Vagina (tissue), 2 donors: ENCODE measurements around the gene EXOC3.

Experiments
- POLR2A ChIP-seq, 2 donors: fragments of 450-650 bp; IDR thresholded peaks; one replicate each; pipeline ENCODE4 v1.6.1; 2017; ENCODE audit warnings: antibody characterized with exemption in 2 of 2, mild to moderate bottlenecking in 2 of 2, moderate library complexity in 2 of 2
- POLR2AphosphoS5 ChIP-seq, 2 donors: sonication (generic); formaldehyde crosslinking; IDR thresholded peaks; one replicate each; pipeline ENCODE4 v1.9.0; 2017; ENCODE audit warnings: antibody characterized with exemption in 2 of 2, mild to moderate bottlenecking in 2 of 2, low read depth in 1 of 2; ENCODE audit not compliant: insufficient read depth in 1 of 2
- TF ChIP-seq, protein P1 (sequence below), 3 experiments: fragments of 450-650 bp in 2 of 3; fragments of 200-600 bp in 1 of 3; sonication (generic) in 1 of 3; IDR thresholded peaks; one replicate each; pipeline ENCODE4 v1.5.1; 2017 to 2019; ENCODE audit warnings: antibody characterized with exemption in 3 of 3, mild to moderate bottlenecking in 2 of 3, moderate library complexity in 2 of 3

- TF ChIP-seq, protein P1, sequence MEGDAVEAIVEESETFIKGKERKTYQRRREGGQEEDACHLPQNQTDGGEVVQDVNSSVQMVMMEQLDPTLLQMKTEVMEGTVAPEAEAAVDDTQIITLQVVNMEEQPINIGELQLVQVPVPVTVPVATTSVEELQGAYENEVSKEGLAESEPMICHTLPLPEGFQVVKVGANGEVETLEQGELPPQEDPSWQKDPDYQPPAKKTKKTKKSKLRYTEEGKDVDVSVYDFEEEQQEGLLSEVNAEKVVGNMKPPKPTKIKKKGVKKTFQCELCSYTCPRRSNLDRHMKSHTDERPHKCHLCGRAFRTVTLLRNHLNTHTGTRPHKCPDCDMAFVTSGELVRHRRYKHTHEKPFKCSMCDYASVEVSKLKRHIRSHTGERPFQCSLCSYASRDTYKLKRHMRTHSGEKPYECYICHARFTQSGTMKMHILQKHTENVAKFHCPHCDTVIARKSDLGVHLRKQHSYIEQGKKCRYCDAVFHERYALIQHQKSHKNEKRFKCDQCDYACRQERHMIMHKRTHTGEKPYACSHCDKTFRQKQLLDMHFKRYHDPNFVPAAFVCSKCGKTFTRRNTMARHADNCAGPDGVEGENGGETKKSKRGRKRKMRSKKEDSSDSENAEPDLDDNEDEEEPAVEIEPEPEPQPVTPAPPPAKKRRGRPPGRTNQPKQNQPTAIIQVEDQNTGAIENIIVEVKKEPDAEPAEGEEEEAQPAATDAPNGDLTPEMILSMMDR (IDR thresholded peaks at IDR 0.05) = no peak
- TF ChIP-seq POLR2A (IDR thresholded peaks at IDR 0.05) (no peak), POLR2AphosphoS5 (IDR thresholded peaks at IDR 0.05; ENCODE audit: insufficient read depth in 1 of 2, low read depth in 1 of 2) (no peak)
Measured at GRCh38 chr5:449151-449550, 6.2 kb downstream of the EXOC3 start.
